H9 (cell line): ENCODE data around the gene RXRB. TPM values are rescaled to one million over a fixed set of nuclear protein-coding genes. Genes with fewer than 3 reads are reported as not detected.
A peak's percentile ranks its signal among the peaks of the same experiment; 100 is the strongest.

Source experiments
- DNase-seq: peaks from one replicate; pipeline ENCODE4 v3.0.0-alpha.2; 2017
- H2AFZ ChIP-seq: one replicate; pipeline ENCODE4 v1.6.1; 2013; ENCODE audit warnings: mild to moderate bottlenecking, low read length, control low read depth, moderate library complexity
- H2AK5ac ChIP-seq: 2 replicates; pipeline ENCODE4 v1.6.1; 2013; ENCODE audit warnings: low read length, control low read depth, mixed read lengths; ENCODE audit not compliant: insufficient read length
- H2BK120ac ChIP-seq: one replicate; pipeline ENCODE4 v1.6.1; 2013; ENCODE audit warnings: low read depth, mild to moderate bottlenecking, low read length, control low read depth, inconsistent platforms; ENCODE audit not compliant: poor library complexity, severe bottlenecking
- H2BK12ac ChIP-seq: 2 replicates; pipeline ENCODE4 v1.6.1; 2013; ENCODE audit warnings: low read length, control low read depth, mixed read lengths, low read depth; ENCODE audit not compliant: insufficient read length
- H2BK15ac ChIP-seq: 2 replicates; pipeline ENCODE4 v1.6.1; 2013; ENCODE audit warnings: low read depth, low read length, control low read depth
- H2BK20ac ChIP-seq: one replicate; pipeline ENCODE4 v1.6.1; 2013; ENCODE audit warnings: low read depth, mild to moderate bottlenecking, low read length, control low read depth, inconsistent platforms; ENCODE audit not compliant: poor library complexity, severe bottlenecking
- H2BK5ac ChIP-seq: 2 replicates; pipeline ENCODE4 v1.6.1; 2013; ENCODE audit warnings: low read length, control low read depth, mixed read lengths; ENCODE audit not compliant: insufficient read length
- H3K14ac ChIP-seq: 2 replicates; pipeline ENCODE4 v1.6.1; 2013; ENCODE audit warnings: low read length, control low read depth; ENCODE audit not compliant: insufficient read depth
- H3K18ac ChIP-seq: 2 replicates; pipeline ENCODE4 v1.6.1; 2013; ENCODE audit warnings: low read depth, mild to moderate bottlenecking, mixed read lengths, low read length, control low read depth; ENCODE audit not compliant: insufficient read length
- H3K23ac ChIP-seq: 2 replicates; pipeline ENCODE4 v1.6.1; 2013; ENCODE audit warnings: low read length, control low read depth, mixed read lengths, low read depth; ENCODE audit not compliant: insufficient read length
- H3K23me2 ChIP-seq: 2 replicates; pipeline ENCODE4 v1.6.1; 2013; ENCODE audit warnings: low read depth, mild to moderate bottlenecking, mixed read lengths, low read length, control low read depth; ENCODE audit not compliant: insufficient read length, poor library complexity, severe bottlenecking
- H3K27ac ChIP-seq: 2 replicates; pipeline ENCODE4 v1.5.1; 2013; ENCODE audit warnings: low read length, control low read depth, mixed read lengths, low read depth; ENCODE audit not compliant: insufficient read length
- H3K27me3 ChIP-seq: 2 replicates; pipeline ENCODE4 v1.6.1; 2013; ENCODE audit warnings: low read length, control low read depth, inconsistent platforms; ENCODE audit not compliant: insufficient read depth
- H3K4ac ChIP-seq: 2 replicates; pipeline ENCODE4 v1.6.1; 2013; ENCODE audit warnings: low read depth, mild to moderate bottlenecking, control low read depth, inconsistent platforms, low read length, moderate library complexity
- H3K4me1 ChIP-seq: 2 replicates; pipeline ENCODE4 v1.6.1; 2013; ENCODE audit warnings: low read length, control low read depth, inconsistent platforms; ENCODE audit not compliant: insufficient read depth
- H3K4me2 ChIP-seq: 2 replicates; pipeline ENCODE4 v1.6.1; 2013; ENCODE audit warnings: low read length, control low read depth, mixed read lengths; ENCODE audit not compliant: insufficient read length, insufficient read depth
- H3K56ac ChIP-seq: 2 replicates; pipeline ENCODE4 v1.6.1; 2013; ENCODE audit warnings: low read depth, mild to moderate bottlenecking, mixed read lengths, low read length, control low read depth; ENCODE audit not compliant: insufficient read length
- H3K79me1 ChIP-seq: 2 replicates; pipeline ENCODE4 v1.6.1; 2013; ENCODE audit warnings: low read depth, mild to moderate bottlenecking, moderate library complexity, low read length, control low read depth, inconsistent platforms; ENCODE audit not compliant: insufficient read depth, poor library complexity, severe bottlenecking
- H3K79me2 ChIP-seq: 2 replicates; pipeline ENCODE4 v1.6.1; 2013; ENCODE audit warnings: low read length, control low read depth, inconsistent platforms; ENCODE audit not compliant: insufficient read depth
- H3K9ac ChIP-seq: 2 replicates; pipeline ENCODE4 v1.6.1; 2013; ENCODE audit warnings: low read length, control low read depth, mixed read lengths; ENCODE audit not compliant: insufficient read length; ENCODE audit errors: extremely low read depth
- H3K9me3 ChIP-seq: one replicate; pipeline ENCODE4 v1.6.1; 2013; ENCODE audit warnings: low read depth, low read length, inconsistent platforms; ENCODE audit not compliant: control insufficient read depth
- H3T11ph ChIP-seq: one replicate; pipeline ENCODE4 v1.6.1; 2013; ENCODE audit warnings: mild to moderate bottlenecking, low read length, control low read depth, inconsistent platforms
- H4K20me1 ChIP-seq: one replicate; pipeline ENCODE4 v1.6.1; 2013; ENCODE audit not compliant: control insufficient read depth, insufficient read length, insufficient read depth
- H4K5ac ChIP-seq: 2 replicates; pipeline ENCODE4 v1.6.1; 2013; ENCODE audit warnings: low read depth, mild to moderate bottlenecking, mixed read lengths, low read length, control low read depth; ENCODE audit not compliant: insufficient read length
- H4K8ac ChIP-seq: replicated peaks from 2 replicates; pipeline ENCODE4 v1.6.1; 2013; ENCODE audit warnings: low read length, control low read depth, mixed read lengths, low read depth; ENCODE audit not compliant: insufficient read length
- H4K91ac ChIP-seq: 2 replicates; pipeline ENCODE4 v1.6.1; 2013; ENCODE audit warnings: low read depth, mild to moderate bottlenecking, moderate library complexity, mixed read lengths, low read length, control low read depth; ENCODE audit not compliant: insufficient read length
- H3K27ac Mint-ChIP-seq, 3 experiments: 2 replicates in 2 of 3; 3 replicates in 1 of 3; pipeline ENCODE4 v1.8.0; 2020 to 2021; ENCODE audit warnings: mixed read lengths in 3 of 3, mild to moderate bottlenecking in 1 of 3, moderate library complexity in 1 of 3
- H3K27me3 Mint-ChIP-seq: 2 replicates; pipeline ENCODE4 v1.8.0; 2021; ENCODE audit warnings: low read depth, mild to moderate bottlenecking, moderate library complexity, mixed read lengths
- H3K36me3 Mint-ChIP-seq, 3 experiments: 2 replicates in 2 of 3; 3 replicates in 1 of 3; pipeline ENCODE4 v1.8.0; 2020 to 2021; ENCODE audit warnings: low read depth in 3 of 3, mixed read lengths in 3 of 3; ENCODE audit not compliant: insufficient read depth in 1 of 3
- H3K4me1 Mint-ChIP-seq, 2 experiments: 2 replicates each; pipeline ENCODE4 v1.8.0; 2020; ENCODE audit warnings: mixed read lengths in 2 of 2
- H3K4me3 Mint-ChIP-seq, 2 experiments: 2 replicates in 1 of 2; 3 replicates in 1 of 2; pipeline ENCODE4 v1.8.0; 2020 to 2021; ENCODE audit warnings: mild to moderate bottlenecking in 2 of 2, mixed read lengths in 2 of 2, moderate library complexity in 1 of 2
- H3K9me3 Mint-ChIP-seq, 2 experiments: 2 replicates in 1 of 2; 3 replicates in 1 of 2; pipeline ENCODE4 v1.8.0; 2020; ENCODE audit warnings: mild to moderate bottlenecking in 2 of 2, mixed read lengths in 2 of 2, moderate library complexity in 1 of 2
- WGBS: extraction: QIAGEN DNeasy Blood & Tissue Kit; methylation state at CpG from one replicate; pipeline ENCODE4 v1.1.7; 2013; ENCODE audit warnings: missing lambda C conversion rate, low lambda C conversion rate, mixed read lengths; ENCODE audit not compliant: insufficient read length; ENCODE audit errors: extremely low coverage; 5-methylcytosine and 5-hydroxymethylcytosine counted together
- total RNA-seq: library from RNA; stranded (reverse); gene quantifications from 2 replicates; pipeline ENCODE4 v1.2.1, GENCODE V29; 2021
- TF ChIP-seq, protein P1 (sequence below): fragments of 200-600 bp; sonication (generic); conservative IDR thresholded peaks from 3 replicates; pipeline ENCODE4 v1.8.0; 2021; ENCODE audit warnings: antibody characterized with exemption, mild to moderate bottlenecking

Gene RXRB
- total RNA-seq, 1 experiment from 2014 or later, result 14.8 TPM

GRCh38 chr6:33177552-33178446 lies 22.7 kb downstream of the RXRB start:
- Histone ChIP-seq H3K14ac (no peak overlapping the region), H3K27ac (no peak overlapping the region), H2BK12ac (no peak overlapping the region), H2AFZ (no peak overlapping the region), H3K9me3 (no peaks in the 10 kb centered on the region), H3K79me2 (no peaks in the 10 kb centered on the region), H2BK5ac (no peak overlapping the region), H2BK120ac (no peak overlapping the region), H2BK20ac (no peak overlapping the region), H3K4me1 (no peaks in the 10 kb centered on the region), H3K18ac (no peak overlapping the region), H3K56ac (no peak overlapping the region), H4K91ac (no peak overlapping the region), H2BK15ac (no peak overlapping the region), H3K23me2 (no peaks in the 10 kb centered on the region), H4K20me1 (no peaks in the 10 kb centered on the region), H4K8ac (no peak overlapping the region), H3T11ph (no peak overlapping the region), H3K27me3 (no peaks in the 10 kb centered on the region), H2AK5ac (no peak overlapping the region), H3K79me1 (no peaks in the 10 kb centered on the region), H3K4ac (no peak overlapping the region), H3K9ac (no peak overlapping the region), H3K23ac (no peak overlapping the region), H3K4me2 (no peak overlapping the region), H4K5ac (no peak overlapping the region)
- H3K36me3 Mint-ChIP-seq, result peaks cover 0 to 2% (median 0%) of the 10 kb centered on the region in 3 experiments; a peak in 2 of 7 replicates
- TF ChIP-seq, protein P1, sequence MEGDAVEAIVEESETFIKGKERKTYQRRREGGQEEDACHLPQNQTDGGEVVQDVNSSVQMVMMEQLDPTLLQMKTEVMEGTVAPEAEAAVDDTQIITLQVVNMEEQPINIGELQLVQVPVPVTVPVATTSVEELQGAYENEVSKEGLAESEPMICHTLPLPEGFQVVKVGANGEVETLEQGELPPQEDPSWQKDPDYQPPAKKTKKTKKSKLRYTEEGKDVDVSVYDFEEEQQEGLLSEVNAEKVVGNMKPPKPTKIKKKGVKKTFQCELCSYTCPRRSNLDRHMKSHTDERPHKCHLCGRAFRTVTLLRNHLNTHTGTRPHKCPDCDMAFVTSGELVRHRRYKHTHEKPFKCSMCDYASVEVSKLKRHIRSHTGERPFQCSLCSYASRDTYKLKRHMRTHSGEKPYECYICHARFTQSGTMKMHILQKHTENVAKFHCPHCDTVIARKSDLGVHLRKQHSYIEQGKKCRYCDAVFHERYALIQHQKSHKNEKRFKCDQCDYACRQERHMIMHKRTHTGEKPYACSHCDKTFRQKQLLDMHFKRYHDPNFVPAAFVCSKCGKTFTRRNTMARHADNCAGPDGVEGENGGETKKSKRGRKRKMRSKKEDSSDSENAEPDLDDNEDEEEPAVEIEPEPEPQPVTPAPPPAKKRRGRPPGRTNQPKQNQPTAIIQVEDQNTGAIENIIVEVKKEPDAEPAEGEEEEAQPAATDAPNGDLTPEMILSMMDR, result no peak
- no peak overlapping the region for H3K4me3 Mint-ChIP-seq
- no peak for DNase-seq
- peaks cover under 1 to 2% of the 10 kb centered on the region in 2 experiments; a peak in 3 of 4 replicates for H3K4me1 Mint-ChIP-seq
- WGBS, result no CpG with 5 or more reads among the region's 19 CpGs
- H3K9me3 Mint-ChIP-seq, result no peaks in the 10 kb centered on the region; a peak in 1 of 5 replicates
- peaks cover 42% of the 10 kb centered on the region for H3K27me3 Mint-ChIP-seq
- H3K27ac Mint-ChIP-seq, result peak overlapping the region in 1 of 3 experiments; percentile 72; a peak in 1 of 7 replicates
